Neural progenitor cell (in vitro differentiated cells): ENCODE results near the gene C1orf21. TPM values are rescaled to one million over a fixed set of nuclear protein-coding genes. Genes with fewer than 3 reads are reported as not detected.

Experiments
- DNase-seq: peaks from one replicate; pipeline ENCODE4 v3.0.0-alpha.2; 2016; ENCODE audit warnings: low spot score
- H2AFZ ChIP-seq: fragments of 200-600 bp; sonication (generic); replicated peaks from 2 replicates; pipeline ENCODE4 v1.6.1; 2016; ENCODE audit warnings: antibody characterized with exemption
- H3F3A ChIP-seq: fragments of 200-600 bp; sonication (generic); 2 replicates; pipeline ENCODE4 v1.6.1; 2016; ENCODE audit warnings: antibody characterized with exemption, low read depth
- H3K27ac ChIP-seq: fragments of 200-600 bp; sonication (generic); 2 replicates; pipeline ENCODE4 v1.5.1; 2016; ENCODE audit warnings: mild to moderate bottlenecking
- H3K27me3 ChIP-seq: fragments of 200-600 bp; sonication (generic); 2 replicates; pipeline ENCODE4 v1.6.1; 2016; ENCODE audit warnings: mild to moderate bottlenecking, moderate library complexity
- H3K36me3 ChIP-seq: fragments of 200-600 bp; sonication (generic); 2 replicates; pipeline ENCODE4 v1.5.1; 2016
- H3K4me1 ChIP-seq: fragments of 200-600 bp; sonication (generic); 2 replicates; pipeline ENCODE4 v1.6.1; 2016; ENCODE audit warnings: mixed run types
- H3K4me2 ChIP-seq: fragments of 200-600 bp; sonication (generic); 2 replicates; pipeline ENCODE4 v1.6.1; 2016
- H3K4me3 ChIP-seq: fragments of 200-600 bp; sonication (generic); 2 replicates; pipeline ENCODE4 v1.5.1; 2016
- H3K79me2 ChIP-seq: fragments of 200-600 bp; sonication (generic); 2 replicates; pipeline ENCODE4 v1.6.1; 2016; ENCODE audit warnings: low read depth
- H3K9ac ChIP-seq: fragments of 200-600 bp; sonication (generic); 2 replicates; pipeline ENCODE4 v1.6.1; 2016
- H3K9me3 ChIP-seq: fragments of 200-600 bp; sonication (generic); 2 replicates; pipeline ENCODE4 v1.5.1; 2016; ENCODE audit warnings: low read depth
- H4K20me1 ChIP-seq: fragments of 200-600 bp; sonication (generic); 2 replicates; pipeline ENCODE4 v1.6.1; 2016; ENCODE audit warnings: low read depth
- H3K27ac Mint-ChIP-seq: 3 replicates; pipeline ENCODE4 v1.8.0; 2021; ENCODE audit warnings: mixed read lengths
- H3K27me3 Mint-ChIP-seq: 2 replicates; pipeline ENCODE4 v1.8.0; 2022; ENCODE audit warnings: low read depth, mild to moderate bottlenecking, inconsistent platforms, moderate library complexity, mixed read lengths; ENCODE audit not compliant: insufficient read depth
- H3K36me3 Mint-ChIP-seq: 3 replicates; pipeline ENCODE4 v1.8.0; 2021; ENCODE audit warnings: mixed read lengths
- H3K4me1 Mint-ChIP-seq: 3 replicates; pipeline ENCODE4 v1.8.0; 2021; ENCODE audit warnings: mixed read lengths
- H3K4me3 Mint-ChIP-seq: 3 replicates; pipeline ENCODE4 v1.8.0; 2021; ENCODE audit warnings: mild to moderate bottlenecking, moderate library complexity, mixed read lengths
- H3K9me3 Mint-ChIP-seq: 3 replicates; pipeline ENCODE4 v1.8.0; 2020; ENCODE audit warnings: mixed read lengths
- EZH2 ChIP-seq: fragments of 200-600 bp; sonication (generic); IDR thresholded peaks from 2 replicates; pipeline ENCODE4 v1.6.1; 2017; ENCODE audit warnings: antibody characterized with exemption, mild to moderate bottlenecking, moderate library complexity
- EZH2phosphoT487 ChIP-seq: fragments of 200-600 bp; sonication (generic); IDR thresholded peaks from 2 replicates; pipeline ENCODE4 v1.6.1; 2017; ENCODE audit warnings: antibody characterized with exemption
- total RNA-seq: library from RNA; depleted of rRNA; stranded (reverse); fragments of >200 nt; gene quantifications from 2 replicates; pipeline ENCODE4 v1.2.3, GENCODE V29; 2015; ENCODE audit warnings: low replicate concordance
- TF ChIP-seq, protein P1 (sequence below): fragments of 200-600 bp; sonication (generic); IDR thresholded peaks from 2 replicates; pipeline ENCODE4 v1.5.1; 2017; ENCODE audit warnings: antibody characterized with exemption, mild to moderate bottlenecking

C1orf21 gene
- total RNA-seq, 1 donor from 2014 or later = 117 TPM

DNA sequence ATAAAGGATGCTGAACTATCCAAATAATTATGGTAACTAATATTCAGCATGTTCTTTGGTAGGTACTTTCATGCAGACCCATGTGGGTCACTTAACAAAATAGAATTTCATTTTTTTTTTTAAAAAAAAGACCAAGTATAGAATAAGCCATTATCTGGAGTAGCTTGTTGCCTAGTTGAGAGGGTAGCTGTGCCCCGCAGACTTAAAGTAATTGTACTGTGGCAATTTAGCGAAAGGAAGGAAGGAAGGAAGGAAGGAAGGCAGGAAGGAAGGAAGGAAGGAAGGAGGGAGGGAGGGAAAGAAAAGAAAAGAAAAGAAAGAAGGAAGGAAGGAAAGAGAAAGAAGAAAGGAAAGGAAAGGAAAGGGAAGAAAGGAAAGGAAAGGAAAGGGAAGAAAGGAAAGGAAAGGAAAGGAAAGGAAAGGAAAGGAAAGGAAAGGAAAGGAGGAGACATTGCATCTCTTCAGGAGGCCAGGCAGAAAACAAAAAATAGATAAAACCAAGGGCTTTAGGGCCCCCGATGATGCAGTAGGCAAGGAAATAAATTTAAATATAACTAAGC lies 35.3 kb upstream of the C1orf21 start:
- H3K36me3 ChIP-seq = no peaks in the 10 kb centered on the region
- no peak overlapping the region for H2AFZ ChIP-seq
- peaks cover 7% of the 10 kb centered on the region for H3K4me1 ChIP-seq
- no peak for DNase-seq
- Mint-ChIP-seq H3K27me3 (no peaks in the 10 kb centered on the region), H3K27ac (no peak overlapping the region), H3K36me3 (no peaks in the 10 kb centered on the region), H3K4me1 (no peaks in the 10 kb centered on the region), H3K9me3 (no peaks in the 10 kb centered on the region), H3K4me3 (no peak overlapping the region)
- H3K9ac ChIP-seq = no peak overlapping the region
- no peaks in the 10 kb centered on the region for H3K9me3 ChIP-seq
- H3K4me2 ChIP-seq = no peak overlapping the region
- H4K20me1 ChIP-seq = no peaks in the 10 kb centered on the region
- no peaks in the 10 kb centered on the region for H3K79me2 ChIP-seq
- no peak overlapping the region for H3K4me3 ChIP-seq
- H3F3A ChIP-seq = no peaks in the 10 kb centered on the region
- TF ChIP-seq EZH2phosphoT487 (no peak), EZH2 (no peak)
- TF ChIP-seq, protein P1, sequence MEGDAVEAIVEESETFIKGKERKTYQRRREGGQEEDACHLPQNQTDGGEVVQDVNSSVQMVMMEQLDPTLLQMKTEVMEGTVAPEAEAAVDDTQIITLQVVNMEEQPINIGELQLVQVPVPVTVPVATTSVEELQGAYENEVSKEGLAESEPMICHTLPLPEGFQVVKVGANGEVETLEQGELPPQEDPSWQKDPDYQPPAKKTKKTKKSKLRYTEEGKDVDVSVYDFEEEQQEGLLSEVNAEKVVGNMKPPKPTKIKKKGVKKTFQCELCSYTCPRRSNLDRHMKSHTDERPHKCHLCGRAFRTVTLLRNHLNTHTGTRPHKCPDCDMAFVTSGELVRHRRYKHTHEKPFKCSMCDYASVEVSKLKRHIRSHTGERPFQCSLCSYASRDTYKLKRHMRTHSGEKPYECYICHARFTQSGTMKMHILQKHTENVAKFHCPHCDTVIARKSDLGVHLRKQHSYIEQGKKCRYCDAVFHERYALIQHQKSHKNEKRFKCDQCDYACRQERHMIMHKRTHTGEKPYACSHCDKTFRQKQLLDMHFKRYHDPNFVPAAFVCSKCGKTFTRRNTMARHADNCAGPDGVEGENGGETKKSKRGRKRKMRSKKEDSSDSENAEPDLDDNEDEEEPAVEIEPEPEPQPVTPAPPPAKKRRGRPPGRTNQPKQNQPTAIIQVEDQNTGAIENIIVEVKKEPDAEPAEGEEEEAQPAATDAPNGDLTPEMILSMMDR = no peak
- H3K27me3 ChIP-seq = no peaks in the 10 kb centered on the region
- H3K27ac ChIP-seq = no peak overlapping the region

DNA sequence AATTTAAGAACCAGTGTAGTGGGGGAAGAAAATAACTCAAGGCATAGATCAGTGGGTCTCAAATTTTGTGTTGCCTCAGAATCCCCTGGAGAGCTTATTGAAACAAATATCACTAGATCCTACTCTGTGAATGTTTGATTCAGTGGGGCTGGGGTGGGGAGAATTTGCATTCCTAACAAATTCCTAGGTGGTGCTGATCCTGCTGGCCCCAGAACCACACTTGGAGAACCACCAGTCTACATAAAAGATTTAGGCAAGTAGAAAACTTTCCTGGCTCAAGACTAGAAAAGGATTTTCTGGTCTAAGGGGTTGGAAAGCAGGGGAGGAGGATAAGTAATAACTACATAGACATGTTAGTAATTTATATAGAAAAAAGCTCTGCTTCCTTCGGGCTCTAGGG lies 34.1 kb upstream of the C1orf21 start:
- no peaks in the 10 kb centered on the region for H3K36me3 Mint-ChIP-seq
- TF ChIP-seq, protein P1 = no peak
- TF ChIP-seq EZH2 (no peak), EZH2phosphoT487 (no peak)
- H3K27me3 ChIP-seq = no peaks in the 10 kb centered on the region
- H3F3A ChIP-seq = no peaks in the 10 kb centered on the region
- no peak for DNase-seq
- no peaks in the 10 kb centered on the region for H3K27me3 Mint-ChIP-seq
- H3K36me3 ChIP-seq = no peaks in the 10 kb centered on the region
- no peak overlapping the region for H3K4me2 ChIP-seq
- H2AFZ ChIP-seq = no peak overlapping the region
- H4K20me1 ChIP-seq = no peaks in the 10 kb centered on the region
- peaks cover 7% of the 10 kb centered on the region for H3K4me1 ChIP-seq
- H3K9ac ChIP-seq = no peak overlapping the region
- no peak overlapping the region for H3K4me3 Mint-ChIP-seq
- no peak overlapping the region for H3K4me3 ChIP-seq
- no peaks in the 10 kb centered on the region for H3K79me2 ChIP-seq
- no peak overlapping the region for H3K27ac ChIP-seq
- H3K27ac Mint-ChIP-seq = no peak overlapping the region
- no peaks in the 10 kb centered on the region for H3K9me3 Mint-ChIP-seq
- H3K9me3 ChIP-seq = no peaks in the 10 kb centered on the region
- no peaks in the 10 kb centered on the region for H3K4me1 Mint-ChIP-seq

DNA sequence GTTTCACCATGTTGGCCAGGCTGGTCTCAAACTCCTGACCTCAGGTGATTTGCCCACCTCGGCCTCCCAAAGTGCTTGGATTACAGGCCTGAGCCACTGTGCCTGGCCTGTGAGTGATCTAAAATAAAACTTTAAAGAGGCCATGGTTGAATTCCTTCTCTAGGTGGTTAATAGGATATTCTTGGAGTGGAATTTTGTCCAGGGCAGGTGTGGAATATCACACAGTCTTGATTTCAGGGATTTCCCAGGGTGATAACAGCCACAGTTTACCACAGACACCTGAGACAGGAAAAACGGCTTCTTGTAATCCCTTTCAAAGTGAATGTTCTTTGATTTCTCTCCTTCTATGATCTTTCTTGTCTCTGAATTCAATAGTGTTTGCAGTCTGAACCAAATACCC lies 32.1 kb upstream of the C1orf21 start:
- H2AFZ ChIP-seq = no peak overlapping the region
- no peak overlapping the region for H3K4me3 Mint-ChIP-seq
- no peaks in the 10 kb centered on the region for H3K36me3 ChIP-seq
- H3K4me3 ChIP-seq = no peak overlapping the region
- DNase-seq = no peak
- no peaks in the 10 kb centered on the region for H3K36me3 Mint-ChIP-seq
- H3K9me3 ChIP-seq = no peaks in the 10 kb centered on the region
- no peaks in the 10 kb centered on the region for H4K20me1 ChIP-seq
- peaks cover 2% of the 10 kb centered on the region for H3K4me1 Mint-ChIP-seq
- H3F3A ChIP-seq = no peaks in the 10 kb centered on the region
- no peaks in the 10 kb centered on the region for H3K27me3 ChIP-seq
- no peak overlapping the region for H3K27ac Mint-ChIP-seq
- TF ChIP-seq EZH2phosphoT487 (no peak), EZH2 (no peak)
- TF ChIP-seq, protein P1 = no peak
- no peak overlapping the region for H3K9ac ChIP-seq
- H3K9me3 Mint-ChIP-seq = no peaks in the 10 kb centered on the region
- no peak overlapping the region for H3K4me2 ChIP-seq
- H3K79me2 ChIP-seq = no peaks in the 10 kb centered on the region
- no peaks in the 10 kb centered on the region for H3K4me1 ChIP-seq
- H3K27me3 Mint-ChIP-seq = no peaks in the 10 kb centered on the region
- H3K27ac ChIP-seq = no peak overlapping the region
